ENCODE data around the gene WDFY3.

- TF ChIP-seq, protein P1, sequence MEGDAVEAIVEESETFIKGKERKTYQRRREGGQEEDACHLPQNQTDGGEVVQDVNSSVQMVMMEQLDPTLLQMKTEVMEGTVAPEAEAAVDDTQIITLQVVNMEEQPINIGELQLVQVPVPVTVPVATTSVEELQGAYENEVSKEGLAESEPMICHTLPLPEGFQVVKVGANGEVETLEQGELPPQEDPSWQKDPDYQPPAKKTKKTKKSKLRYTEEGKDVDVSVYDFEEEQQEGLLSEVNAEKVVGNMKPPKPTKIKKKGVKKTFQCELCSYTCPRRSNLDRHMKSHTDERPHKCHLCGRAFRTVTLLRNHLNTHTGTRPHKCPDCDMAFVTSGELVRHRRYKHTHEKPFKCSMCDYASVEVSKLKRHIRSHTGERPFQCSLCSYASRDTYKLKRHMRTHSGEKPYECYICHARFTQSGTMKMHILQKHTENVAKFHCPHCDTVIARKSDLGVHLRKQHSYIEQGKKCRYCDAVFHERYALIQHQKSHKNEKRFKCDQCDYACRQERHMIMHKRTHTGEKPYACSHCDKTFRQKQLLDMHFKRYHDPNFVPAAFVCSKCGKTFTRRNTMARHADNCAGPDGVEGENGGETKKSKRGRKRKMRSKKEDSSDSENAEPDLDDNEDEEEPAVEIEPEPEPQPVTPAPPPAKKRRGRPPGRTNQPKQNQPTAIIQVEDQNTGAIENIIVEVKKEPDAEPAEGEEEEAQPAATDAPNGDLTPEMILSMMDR (IDR thresholded peaks at IDR 0.05; ENCODE audit: low read depth, low read length), result no peak
- no peak for TF ChIP-seq EZH2phosphoT487 (IDR thresholded peaks at IDR 0.05; ENCODE audit: low read depth)
Measured at GRCh38 chr4:84673475-84674240, 292.8 kb downstream of the WDFY3 start.

All from OCI-LY3 (cell line).